Measurements from ENCODE around the gene PDE11A.
"Not testable (repeated sequence)": the region's sequence is repeated elsewhere in the genome, so short reads cannot be mapped to it uniquely, and the experiment has no call there.

PDE11A gene

DNA sequence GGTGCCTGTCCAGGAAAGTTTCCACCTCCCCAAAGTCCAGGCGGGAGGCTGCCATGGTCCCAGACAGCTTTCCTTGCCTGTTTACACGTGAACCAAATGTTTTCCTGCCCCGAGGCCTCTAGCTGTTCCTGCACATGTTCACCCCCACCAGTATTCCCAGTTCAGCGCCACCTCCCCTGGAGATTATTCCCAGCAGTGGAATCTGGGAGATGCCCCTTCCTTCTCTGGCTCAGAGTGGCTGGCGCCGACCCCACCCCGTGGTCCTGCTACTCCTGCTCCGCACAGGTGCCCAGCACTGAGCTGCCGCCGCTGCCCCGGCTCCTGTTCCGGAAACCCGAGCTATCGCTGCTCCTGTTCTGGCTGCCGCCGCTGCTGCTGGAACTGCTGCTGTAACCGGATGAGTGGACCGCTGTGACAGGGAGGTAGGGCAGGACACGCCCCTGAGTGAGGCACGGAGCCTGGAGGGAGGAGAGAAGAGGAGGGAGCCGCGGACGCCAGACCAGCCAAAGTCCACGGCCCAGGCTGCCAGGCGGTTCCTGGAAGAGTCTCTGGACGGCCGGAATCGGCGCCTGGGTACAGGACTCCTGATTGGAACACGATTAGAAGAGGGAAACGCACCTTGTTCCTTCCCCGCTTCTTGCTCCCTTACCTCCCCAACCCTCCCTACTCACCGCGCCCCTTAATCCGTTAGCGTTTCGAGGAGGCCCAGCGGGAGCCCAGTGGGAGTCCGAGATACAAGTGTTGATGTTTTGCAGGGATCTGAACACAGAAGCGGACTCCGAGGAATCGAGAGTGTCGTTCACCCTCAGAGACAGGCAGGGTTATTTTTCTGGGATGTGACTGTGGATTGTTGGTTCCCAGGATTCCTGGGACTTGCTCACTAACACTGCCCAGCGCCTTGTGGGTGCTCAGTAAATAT is at the start of gene PDE11A:
Gene PDE11A, minus strand, starts transcription at position 395 of the 919 bp plus-strand sequence. Its CDS starts 340 bp downstream, at position 55.
- DNase-seq = peak; percentile 21 to 71

GRCh38 chr2:178119179-178119922 is 46.8 kb upstream of the PDE11A start:
- peak in 1 of 2 experiments; percentile 38 for DNase-seq

DNA sequence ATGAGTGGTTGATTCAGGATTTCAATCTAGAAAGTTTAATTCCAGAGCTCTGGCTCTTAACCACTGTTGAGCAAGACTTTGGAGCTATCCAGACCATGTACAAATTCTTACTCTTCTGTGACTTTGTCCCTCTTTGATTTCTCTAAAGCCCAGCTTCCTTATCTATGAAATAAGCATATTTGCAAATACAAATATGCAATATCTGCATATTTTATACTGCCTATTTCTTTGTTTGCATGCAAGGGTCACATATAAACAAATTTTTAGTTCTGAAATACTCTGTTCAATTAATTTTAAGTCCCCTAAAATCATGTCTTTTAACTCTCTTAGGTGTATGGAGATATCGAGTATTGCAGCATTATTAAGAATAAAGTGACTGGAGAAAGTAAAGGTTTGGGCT is 45.1 kb upstream of the PDE11A start:
- DNase-seq = no peak

DNA sequence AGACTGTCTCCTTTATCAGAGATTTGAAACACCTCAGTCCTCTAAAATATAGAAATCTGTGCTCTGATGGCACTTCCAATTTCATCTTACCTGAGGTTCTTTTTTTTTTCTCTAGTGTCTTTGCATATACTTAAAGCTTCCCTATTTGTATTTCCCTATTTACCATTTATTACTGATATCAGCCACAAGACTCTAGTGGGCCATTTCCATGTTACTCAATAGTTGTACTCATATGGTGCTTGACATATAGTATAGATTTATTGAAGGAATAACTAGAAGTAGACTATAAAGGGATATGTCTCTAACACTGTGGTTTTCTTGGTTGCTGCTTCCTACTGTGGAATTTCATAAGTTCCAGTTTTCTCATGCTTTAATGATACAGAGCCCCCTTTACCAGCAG is 42.7 kb upstream of the PDE11A start:
- no peak for DNase-seq

DNA sequence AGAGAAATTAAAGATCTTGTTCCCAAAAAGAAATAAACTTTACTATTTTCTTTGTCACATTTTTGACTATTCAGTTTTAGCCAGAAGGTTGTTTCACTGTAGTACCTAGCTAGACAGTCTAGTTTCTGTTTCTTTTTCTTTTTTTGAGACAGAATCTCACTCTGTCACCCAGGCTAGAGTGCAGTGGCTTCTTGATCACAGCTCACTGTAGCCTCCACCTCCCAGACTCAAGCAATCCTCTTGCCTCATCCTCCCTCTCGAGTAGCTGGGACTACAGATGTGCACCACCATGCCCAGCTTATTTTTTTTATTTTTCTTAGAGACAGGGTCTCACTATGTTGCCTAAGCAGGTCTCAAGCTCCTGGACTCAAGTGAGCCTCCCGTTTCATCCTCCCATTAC is 41.9 kb upstream of the PDE11A start:
- no peak for DNase-seq

DNA sequence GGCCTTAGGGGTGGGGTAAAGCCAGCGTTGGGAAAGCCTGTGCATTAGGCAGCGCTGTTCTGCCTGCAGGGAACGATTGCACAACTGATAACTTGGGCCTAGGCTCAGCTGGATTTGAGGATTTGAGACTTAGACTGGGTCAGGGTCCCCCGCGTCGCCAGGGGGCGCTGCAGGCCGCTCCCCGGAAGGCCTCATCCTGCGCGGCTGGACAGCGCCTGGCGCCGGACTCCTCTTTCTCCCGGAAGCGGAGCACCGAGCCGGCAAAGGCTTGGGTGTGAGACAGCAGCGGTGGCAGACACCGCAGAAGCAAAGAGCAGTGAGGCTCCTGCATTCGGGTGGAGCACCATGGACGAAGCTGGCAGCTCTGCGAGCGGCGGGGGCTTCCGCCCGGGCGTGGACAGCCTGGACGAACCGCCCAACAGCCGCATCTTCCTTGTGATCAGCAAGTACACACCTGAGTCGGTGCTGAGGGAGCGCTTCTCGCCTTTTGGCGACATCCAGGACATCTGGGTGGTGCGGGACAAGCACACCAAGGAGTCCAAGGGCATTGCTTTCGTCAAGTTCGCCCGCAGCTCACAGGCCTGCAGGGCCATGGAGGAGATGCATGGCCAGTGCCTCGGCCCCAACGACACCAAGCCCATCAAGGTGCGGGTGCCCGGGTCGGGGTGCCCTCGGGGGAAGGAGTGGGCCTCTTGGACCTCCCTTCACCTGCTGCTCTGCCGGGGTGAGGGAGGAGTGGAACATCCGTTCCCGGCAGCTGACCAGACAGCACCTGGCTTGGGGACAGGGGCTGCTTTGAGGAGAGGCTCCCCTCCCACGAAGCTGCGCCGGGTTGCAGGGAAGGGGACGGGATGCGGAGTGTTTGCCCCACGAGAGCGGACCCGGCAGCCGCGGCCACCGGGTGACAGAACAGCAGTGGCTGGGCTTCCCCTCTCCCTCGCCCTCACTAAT is 39.9 kb upstream of the PDE11A start, which contains the start of gene RBM45:
Gene RBM45, plus strand, starts transcription at position 236 of the 951 bp plus-strand sequence. Its CDS starts 110 bp downstream, at position 346.
- peak; percentile 60 to 89 for DNase-seq

DNA sequence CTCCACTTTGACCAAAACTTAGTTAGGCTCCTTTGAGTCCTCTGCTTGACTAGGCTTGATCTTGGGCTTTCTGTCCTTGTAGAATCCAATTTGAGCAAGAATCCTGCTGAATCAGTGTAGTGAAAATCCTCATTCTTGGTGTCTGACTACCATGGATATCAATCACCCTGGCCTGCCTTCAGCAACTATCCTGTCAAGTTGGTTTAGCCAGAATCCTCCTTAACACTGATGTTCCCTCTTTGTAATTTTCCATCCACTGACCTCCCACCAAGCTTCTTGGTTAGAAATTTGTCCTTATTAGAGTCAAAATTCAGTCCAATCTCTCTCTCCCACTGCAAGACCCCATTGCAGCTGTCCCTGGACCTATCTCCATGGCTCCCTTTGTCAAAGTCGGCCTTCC is 39.2 kb upstream of the PDE11A start:
- no peak for DNase-seq

DNA sequence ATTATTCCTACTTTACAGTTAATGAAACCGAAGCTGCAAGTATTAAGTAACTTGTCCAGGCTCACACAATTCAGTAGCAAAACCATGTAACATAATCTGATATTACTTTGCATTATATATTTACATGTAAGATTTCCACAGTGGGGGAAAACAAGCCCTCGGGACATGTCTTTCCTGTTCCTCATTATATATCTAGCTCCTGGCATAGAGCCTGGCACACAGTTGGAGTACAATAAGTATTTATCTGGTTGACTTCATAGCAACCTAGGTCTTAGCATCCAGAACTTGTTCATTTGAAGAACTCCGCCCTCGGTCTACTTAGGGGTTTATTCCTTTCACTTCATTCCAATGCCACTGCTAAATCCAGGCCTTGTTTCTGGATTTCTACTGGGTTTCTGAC is 38.1 kb upstream of the PDE11A start:
- peak in 1 of 2 experiments; percentile 2 for DNase-seq

DNA sequence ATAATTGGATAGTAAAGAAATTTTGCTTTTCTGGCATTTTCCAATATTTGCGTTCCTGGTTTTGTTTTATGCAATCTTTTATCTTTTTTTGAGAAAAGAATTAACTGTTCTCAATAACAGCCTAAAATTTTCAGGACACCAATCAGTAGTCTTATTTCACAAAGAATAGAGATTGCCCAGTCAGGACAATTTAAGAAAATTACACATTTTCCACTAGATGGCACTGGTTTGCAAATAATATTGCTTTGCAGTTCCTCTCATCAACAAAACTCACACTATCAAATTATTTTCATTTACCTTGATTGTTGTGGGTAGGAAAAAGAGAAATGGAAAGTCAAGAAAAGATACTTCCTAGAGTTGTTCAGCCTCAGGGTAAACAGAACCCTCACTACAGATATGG is 37.2 kb upstream of the PDE11A start:
- peak; percentile 39 to 73 for DNase-seq

DNA sequence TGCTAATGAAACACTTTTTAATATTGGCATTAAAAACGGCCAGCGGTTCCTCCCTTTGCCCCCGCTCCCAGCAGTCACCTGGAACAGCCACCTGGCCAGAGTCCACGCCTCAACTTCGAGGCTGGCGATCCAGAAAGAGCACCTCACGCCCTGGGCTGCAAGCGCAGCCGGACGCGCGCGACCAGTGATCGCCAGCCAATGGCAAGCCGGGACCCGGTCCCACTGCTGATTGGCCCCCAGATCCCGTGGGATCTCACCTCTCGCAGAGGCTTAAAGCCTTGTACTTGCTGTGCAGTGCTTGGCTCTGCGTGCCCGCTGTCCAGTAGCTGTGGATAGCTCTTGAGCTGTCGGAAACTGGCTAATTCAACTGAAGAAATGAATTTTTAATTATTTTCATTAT is 35.6 kb upstream of the PDE11A start:
- no peak for DNase-seq

- no peak for DNase-seq
These were observed 33.5 kb upstream of the PDE11A start for GRCh38 chr2:178106053-178106452.

- DNase-seq = no peak
These were observed 33.0 kb upstream of the PDE11A start for GRCh38 chr2:178105566-178105965.

DNA sequence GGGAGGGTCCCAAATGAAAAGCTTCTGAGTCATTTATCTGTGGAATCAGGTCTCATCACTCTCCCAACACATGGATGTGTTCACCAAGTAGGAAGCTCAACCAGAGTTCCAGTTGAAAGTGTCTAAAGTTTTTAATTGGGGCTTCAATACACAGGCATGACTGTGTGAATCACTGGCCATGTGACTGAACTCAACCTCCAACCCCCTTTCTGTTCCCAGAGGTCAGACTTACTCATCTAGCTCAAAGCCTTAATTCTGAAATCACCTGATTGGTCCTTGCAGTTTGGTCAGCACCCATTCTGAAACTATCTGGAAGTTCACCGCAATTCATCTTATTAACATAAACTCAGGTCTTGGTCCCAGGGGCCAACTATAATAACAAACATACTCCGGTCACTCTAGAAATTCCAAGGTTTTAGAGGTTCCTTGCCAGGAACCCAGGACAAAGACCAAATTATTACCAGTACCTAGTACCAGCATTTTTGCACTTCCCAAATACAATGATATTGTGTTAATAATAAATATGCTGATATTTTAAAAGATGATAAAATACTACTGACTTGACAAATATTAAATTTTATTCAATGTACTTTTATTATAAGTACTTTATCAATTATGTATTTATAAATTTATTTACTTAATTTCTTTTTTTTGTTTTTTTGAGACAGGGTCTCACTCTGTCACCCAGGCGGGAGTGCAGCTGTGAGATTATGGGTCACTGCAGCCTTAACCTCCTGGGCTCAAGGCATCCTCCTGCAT is 28.9 kb upstream of the PDE11A start:
- no peak for DNase-seq

GRCh38 chr2:178093471-178093870 is 20.9 kb upstream of the PDE11A start:
- DNase-seq = no peak

- DNase-seq = no peak
These were observed 16.2 kb upstream of the PDE11A start for GRCh38 chr2:178088774-178089270.

GRCh38 chr2:178084273-178084672 is 11.7 kb upstream of the PDE11A start:
- DNase-seq = no peak

GRCh38 chr2:178082408-178083045 is 9.9 kb upstream of the PDE11A start:
- DNase-seq = no peak

DNA sequence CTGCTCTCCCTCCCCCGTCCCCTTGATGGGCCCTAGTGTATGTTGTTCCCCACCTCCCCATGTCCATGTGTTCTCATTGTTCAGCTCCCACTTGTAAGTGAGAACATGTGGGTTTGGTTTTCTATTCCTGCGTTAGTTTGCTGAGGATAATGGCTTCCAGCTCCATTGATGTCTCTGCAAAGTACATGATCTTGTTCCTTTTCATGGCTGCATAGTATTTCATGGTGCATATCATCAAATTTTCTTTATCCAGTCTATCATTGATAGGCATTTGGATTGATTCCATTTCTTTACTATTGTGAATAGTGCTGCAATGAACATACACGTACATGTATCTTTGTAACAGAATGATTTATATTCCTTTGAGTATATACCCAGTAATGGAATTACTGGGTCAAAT is 6.7 kb upstream of the PDE11A start:
- DNase-seq = not testable (repeated sequence)

DNA sequence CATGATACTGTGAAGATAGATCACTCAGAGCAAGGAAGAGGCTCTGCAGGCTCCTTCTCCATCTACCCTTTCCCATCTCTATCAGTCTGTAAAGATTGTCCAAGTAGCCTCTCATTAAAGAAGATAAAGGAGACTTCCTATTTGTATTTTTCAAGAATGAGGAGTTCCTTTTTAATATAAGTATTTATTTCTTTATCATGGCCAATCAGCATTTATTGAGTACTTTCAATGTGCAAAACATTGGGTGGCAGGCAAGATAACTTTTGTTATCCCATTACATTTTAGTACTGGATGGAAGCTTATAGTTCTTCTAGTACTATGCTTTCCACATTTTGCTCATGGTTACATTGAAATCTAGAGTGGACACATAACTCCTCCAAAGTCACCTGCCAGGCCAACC is 3.6 kb upstream of the PDE11A start:
- no peak for DNase-seq

- no peak for DNase-seq
These were observed 2.4 kb upstream of the PDE11A start for GRCh38 chr2:178075006-178075326.

Measured in NCI-H446 (cell line).